Esophagus mucosa (tissue), 1 donor: ENCODE results near the gene PLEKHA6. TPM values are rescaled to one million over a fixed set of nuclear protein-coding genes. Genes with fewer than 3 reads are reported as not detected.

Experiments used
- ATAC-seq: fragments of 200-7000 bp; cut with Tn5 transposase; one replicate; pipeline ENCODE4 v1.9.1; 2020
- total RNA-seq: library from RNA; stranded (reverse); gene quantifications from one replicate; pipeline ENCODE4 v1.2.4, GENCODE V29; 2023
- donor health status: DM: yes; HTN: yes; CAD: no.

The PLEKHA6 gene
- total RNA-seq, 1 donor from 2014 or later = 11.1 TPM

- ATAC-seq = no peak
These were observed 6.4 kb downstream of the PLEKHA6 start for GRCh38 chr1:204353213-204353910.

GRCh38 chr1:204350857-204351573, 8.7 kb downstream of the PLEKHA6 start:
- no peak for ATAC-seq

GRCh38 chr1:204350312-204350711, 9.4 kb downstream of the PLEKHA6 start:
- ATAC-seq = no peak

GRCh38 chr1:204349602-204350001, 10.1 kb downstream of the PLEKHA6 start:
- ATAC-seq = no peak

GRCh38 chr1:204348722-204349121, 11.0 kb downstream of the PLEKHA6 start:
- peak; percentile 51 for ATAC-seq

- no peak for ATAC-seq
These were observed 11.5 kb downstream of the PLEKHA6 start for GRCh38 chr1:204348242-204348641.

- no peak for ATAC-seq
These were observed 13.6 kb downstream of the PLEKHA6 start for GRCh38 chr1:204345941-204346645.

GRCh38 chr1:204345438-204345841, 14.3 kb downstream of the PLEKHA6 start:
- no peak for ATAC-seq

- no peak for ATAC-seq
These were observed 14.9 kb downstream of the PLEKHA6 start for GRCh38 chr1:204344665-204345355.

- no peak for ATAC-seq
These were observed 15.9 kb downstream of the PLEKHA6 start for GRCh38 chr1:204343802-204344201.

- no peak for ATAC-seq
These were observed 16.5 kb downstream of the PLEKHA6 start for GRCh38 chr1:204343247-204343646.

GRCh38 chr1:204342310-204342709, 17.4 kb downstream of the PLEKHA6 start:
- no peak for ATAC-seq

- ATAC-seq = no peak
These were observed 18.3 kb downstream of the PLEKHA6 start for GRCh38 chr1:204341380-204341779.

GRCh38 chr1:204340081-204340889, 19.4 kb downstream of the PLEKHA6 start:
- ATAC-seq = no peak

GRCh38 chr1:204339541-204339940, 20.2 kb downstream of the PLEKHA6 start:
- ATAC-seq = no peak

- ATAC-seq = no peak
These were observed 20.7 kb downstream of the PLEKHA6 start for GRCh38 chr1:204338997-204339396.

GRCh38 chr1:204338360-204338759, 21.4 kb downstream of the PLEKHA6 start:
- no peak for ATAC-seq

- ATAC-seq = no peak
These were observed 22.1 kb downstream of the PLEKHA6 start for GRCh38 chr1:204337583-204337982.

GRCh38 chr1:204337036-204337429, 22.7 kb downstream of the PLEKHA6 start:
- no peak for ATAC-seq

GRCh38 chr1:204336421-204337035, 23.2 kb downstream of the PLEKHA6 start:
- ATAC-seq = no peak

GRCh38 chr1:204335533-204335932, 24.2 kb downstream of the PLEKHA6 start:
- no peak for ATAC-seq

GRCh38 chr1:204335085-204335484, 24.6 kb downstream of the PLEKHA6 start:
- no peak for ATAC-seq
